ENCODE data around the gene FAHD2A. TPM values are rescaled to one million over a fixed set of nuclear protein-coding genes. Genes with fewer than 3 reads are reported as not detected.
"Not testable (repeated sequence)": the region's sequence is repeated elsewhere in the genome, so short reads cannot be mapped to it uniquely, and the experiment has no call there.

The FAHD2A gene
- total RNA-seq, 1 experiment from 2014 or later = 52.7 TPM

GRCh38 chr2:95366514-95366913 lies 36.0 kb upstream of the FAHD2A start:
- H3K4me1 ChIP-seq (replicated peaks) = no peaks in the 10 kb centered on the region
- H3K27me3 ChIP-seq (replicated peaks) = 0 out of 2 replicates have a peak, but pooled peaks cover 7% of the 10 kb centered on the region
- H3K9me3 ChIP-seq (replicated peaks) = no peaks in the 10 kb centered on the region
- H3K36me3 ChIP-seq = no peaks in the 10 kb centered on the region
- H3K27ac ChIP-seq = no peak overlapping the region
- DNase-seq (ENCODE audit: low read depth in 1 of 2, low spot score in 2 of 2) = peak in 1 of 2 experiments; percentile 10
- no peak overlapping the region for H3K4me3 ChIP-seq

- no peak overlapping the region for H3K27ac ChIP-seq
- H3K36me3 ChIP-seq = no peaks in the 10 kb centered on the region
- no peak overlapping the region for H3K4me3 ChIP-seq
- no peak for DNase-seq (ENCODE audit: low read depth in 1 of 2, low spot score in 2 of 2)
- H3K4me1 ChIP-seq (replicated peaks) = no peaks in the 10 kb centered on the region
- 0 out of 2 replicates have a peak, but pooled peaks cover 10% of the 10 kb centered on the region for H3K27me3 ChIP-seq (replicated peaks)
- no peaks in the 10 kb centered on the region for H3K9me3 ChIP-seq (replicated peaks)
Observed at GRCh38 chr2:95372216-95372829, 30.2 kb upstream of the FAHD2A start.

DNA sequence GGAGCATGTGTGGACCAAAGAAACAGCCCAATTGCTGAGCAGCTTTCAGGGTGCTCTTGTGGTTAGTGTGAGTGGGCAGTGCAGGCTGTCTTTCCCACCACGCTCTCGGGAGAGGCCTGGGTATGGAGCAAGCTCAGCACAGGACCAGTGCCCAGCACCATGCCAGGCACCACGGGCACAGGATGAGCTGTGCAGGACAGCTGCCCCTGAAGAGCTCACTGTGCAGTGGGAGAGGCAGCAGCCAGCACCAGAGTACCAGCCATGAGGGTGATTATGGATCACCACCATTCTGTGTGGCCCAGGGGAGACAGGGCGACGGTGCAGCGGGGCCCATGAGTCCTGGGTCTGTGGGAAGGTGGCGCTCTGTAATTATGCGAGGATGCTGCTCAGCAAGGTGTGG lies 29.7 kb upstream of the FAHD2A start:
- no peak overlapping the region for H3K4me3 ChIP-seq
- no peaks in the 10 kb centered on the region for H3K36me3 ChIP-seq
- no peak for DNase-seq (ENCODE audit: low read depth in 1 of 2, low spot score in 2 of 2)
- H3K9me3 ChIP-seq (replicated peaks) = no peaks in the 10 kb centered on the region
- 0 out of 2 replicates have a peak, but pooled peaks cover 10% of the 10 kb centered on the region for H3K27me3 ChIP-seq (replicated peaks)
- no peaks in the 10 kb centered on the region for H3K4me1 ChIP-seq (replicated peaks)
- no peak overlapping the region for H3K27ac ChIP-seq

DNA sequence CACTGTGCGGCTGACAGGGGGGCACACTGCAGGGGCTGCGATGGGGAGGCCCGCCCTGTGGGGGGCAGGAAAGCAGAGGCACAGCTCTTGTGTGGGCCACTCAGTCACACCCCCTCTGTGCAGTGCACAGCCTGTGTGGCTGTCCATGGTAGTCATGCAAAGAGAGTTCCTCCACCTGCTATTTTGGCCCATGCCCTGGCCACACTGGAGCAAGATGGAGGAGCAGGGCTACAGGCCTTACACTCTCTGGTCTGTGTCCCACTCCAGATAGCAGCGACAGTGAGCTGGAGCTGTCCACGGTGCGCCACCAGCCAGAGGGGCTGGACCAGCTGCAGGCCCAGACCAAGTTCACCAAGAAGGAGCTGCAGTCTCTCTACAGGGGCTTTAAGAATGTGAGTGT lies 28.5 kb upstream of the FAHD2A start:
- H3K9me3 ChIP-seq (replicated peaks) = no peaks in the 10 kb centered on the region
- 0 out of 2 replicates have a peak, but pooled peaks cover 8% of the 10 kb centered on the region for H3K27me3 ChIP-seq (replicated peaks)
- H3K27ac ChIP-seq = no peak overlapping the region
- no peak overlapping the region for H3K4me3 ChIP-seq
- H3K4me1 ChIP-seq (replicated peaks) = no peaks in the 10 kb centered on the region
- no peak for DNase-seq (ENCODE audit: low read depth in 1 of 2, low spot score in 2 of 2)
- no peaks in the 10 kb centered on the region for H3K36me3 ChIP-seq

DNA sequence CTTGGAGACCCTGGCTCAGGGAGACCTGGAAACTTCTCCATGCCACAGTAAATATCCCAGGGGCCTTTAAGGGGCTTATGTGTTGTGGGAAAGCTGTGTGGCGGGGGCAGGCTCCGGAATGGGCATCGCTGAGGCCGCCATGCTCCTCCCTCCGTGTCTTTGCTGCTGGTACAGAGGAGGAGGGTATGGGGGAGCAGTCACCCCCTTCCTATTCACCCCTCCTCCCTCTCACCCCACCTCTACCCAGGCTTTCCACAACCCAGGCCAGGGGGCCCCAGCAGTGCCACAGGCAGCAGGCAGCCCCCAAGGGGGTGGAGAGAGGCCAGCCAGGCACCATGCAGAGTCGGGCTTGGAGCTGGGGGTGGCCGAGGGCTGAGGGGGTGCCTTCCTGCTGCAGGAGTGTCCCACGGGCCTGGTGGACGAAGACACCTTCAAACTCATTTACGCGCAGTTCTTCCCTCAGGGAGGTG lies 28.0 kb upstream of the FAHD2A start:
- no peak for DNase-seq (ENCODE audit: low read depth in 1 of 2, low spot score in 2 of 2)
- Histone ChIP-seq H3K4me3 (no peak overlapping the region), H3K27me3 (replicated peaks) (0 out of 2 replicates have a peak, but pooled peaks cover 8% of the 10 kb centered on the region), H3K27ac (no peak overlapping the region), H3K9me3 (replicated peaks) (no peaks in the 10 kb centered on the region), H3K36me3 (no peaks in the 10 kb centered on the region), H3K4me1 (replicated peaks) (no peaks in the 10 kb centered on the region)

DNA sequence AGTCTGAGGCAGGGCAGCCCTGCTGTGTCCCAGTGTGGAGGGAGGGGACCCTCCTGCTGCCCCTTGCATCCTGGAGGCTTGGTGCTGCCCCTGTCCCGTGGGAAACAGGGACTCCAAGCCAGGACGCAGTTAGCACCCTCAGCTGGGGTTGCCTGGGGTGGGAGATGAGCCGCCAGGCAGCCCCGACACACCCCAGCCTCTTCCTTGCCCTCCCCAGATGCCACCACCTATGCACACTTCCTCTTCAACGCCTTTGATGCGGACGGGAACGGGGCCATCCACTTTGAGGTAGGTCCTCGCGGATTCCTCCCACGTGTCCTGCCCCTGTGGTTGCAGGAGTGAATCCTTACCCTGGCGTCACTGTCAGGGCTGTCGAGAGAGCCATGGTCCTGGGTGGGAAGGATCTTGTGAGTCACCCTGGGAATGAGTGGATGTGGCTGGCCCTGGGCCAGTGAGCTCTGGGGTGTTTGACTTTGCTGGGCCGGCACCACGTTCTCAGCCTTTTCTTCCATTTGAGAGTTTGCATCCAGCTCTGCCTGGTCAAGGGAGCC lies 27.5 kb upstream of the FAHD2A start:
- H3K27ac ChIP-seq = no peak overlapping the region
- no peaks in the 10 kb centered on the region for H3K9me3 ChIP-seq (replicated peaks)
- DNase-seq (ENCODE audit: low read depth in 1 of 2, low spot score in 2 of 2) = no peak
- no peaks in the 10 kb centered on the region for H3K4me1 ChIP-seq (replicated peaks)
- H3K36me3 ChIP-seq = no peaks in the 10 kb centered on the region
- H3K27me3 ChIP-seq (replicated peaks) = 0 out of 2 replicates have a peak, but pooled peaks cover 8% of the 10 kb centered on the region
- H3K4me3 ChIP-seq = no peak overlapping the region

GRCh38 chr2:95375532-95376150 lies 26.9 kb upstream of the FAHD2A start:
- Histone ChIP-seq H3K27ac (no peak overlapping the region), H3K4me1 (replicated peaks) (no peaks in the 10 kb centered on the region), H3K36me3 (no peaks in the 10 kb centered on the region), H3K27me3 (replicated peaks) (0 out of 2 replicates have a peak, but pooled peaks cover 8% of the 10 kb centered on the region), H3K9me3 (replicated peaks) (no peaks in the 10 kb centered on the region), H3K4me3 (no peak overlapping the region)
- no peak for DNase-seq (ENCODE audit: low read depth in 1 of 2, low spot score in 2 of 2)

GRCh38 chr2:95376311-95377215 lies 25.9 kb upstream of the FAHD2A start:
- Histone ChIP-seq H3K4me1 (replicated peaks) (no peaks in the 10 kb centered on the region), H3K9me3 (replicated peaks) (no peaks in the 10 kb centered on the region), H3K27me3 (replicated peaks) (0 out of 2 replicates have a peak, but pooled peaks cover 3% of the 10 kb centered on the region), H3K36me3 (no peaks in the 10 kb centered on the region), H3K4me3 (no peak overlapping the region), H3K27ac (no peak overlapping the region)
- no peak for DNase-seq (ENCODE audit: low read depth in 1 of 2, low spot score in 2 of 2)

DNA sequence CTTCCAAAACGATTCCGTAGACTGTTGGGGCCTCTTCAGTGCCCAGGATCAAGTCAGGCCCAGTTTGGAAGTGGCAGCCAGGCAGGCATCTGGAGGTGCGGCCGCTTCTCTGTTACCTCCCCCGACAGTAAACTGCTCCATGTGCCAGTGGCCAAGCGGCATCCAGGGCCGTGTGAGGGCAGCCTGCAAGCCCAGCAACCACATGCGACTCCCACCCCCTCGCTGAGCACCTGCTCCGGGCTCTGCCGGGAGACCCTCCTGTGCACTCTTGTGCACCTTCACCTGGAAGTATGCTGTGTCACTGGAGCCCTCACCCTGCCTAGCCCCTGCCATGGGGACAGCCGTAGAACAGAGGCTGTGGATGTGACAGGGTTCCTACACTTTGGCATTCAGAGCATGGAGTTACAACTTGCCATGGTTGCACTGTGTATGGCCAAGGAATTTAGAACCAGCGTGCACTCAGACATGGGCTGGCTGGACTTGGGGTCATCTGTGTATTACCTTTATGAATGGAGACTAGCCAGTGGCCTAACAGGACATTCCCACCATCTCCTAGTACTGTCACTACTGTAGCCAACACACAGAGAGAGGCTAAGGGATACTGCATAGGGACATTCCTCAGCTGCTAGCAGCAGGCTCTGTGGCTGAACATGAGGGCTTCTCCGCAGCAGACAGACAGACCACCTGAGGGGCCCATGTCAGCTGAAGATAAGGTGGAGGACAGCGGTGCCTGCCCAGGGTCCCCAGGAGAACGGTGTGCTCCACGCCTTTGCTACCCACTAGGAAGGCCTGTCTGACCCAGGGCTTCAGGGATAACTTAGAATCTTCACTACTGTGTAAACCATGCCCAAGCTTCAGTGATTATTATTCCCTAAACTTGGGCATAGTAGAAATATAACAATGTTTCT lies 25.0 kb upstream of the FAHD2A start:
- no peaks in the 10 kb centered on the region for H3K9me3 ChIP-seq (replicated peaks)
- no peaks in the 10 kb centered on the region for H3K36me3 ChIP-seq
- DNase-seq (ENCODE audit: low read depth in 1 of 2, low spot score in 2 of 2) = no peak
- no peaks in the 10 kb centered on the region for H3K4me1 ChIP-seq (replicated peaks)
- H3K27me3 ChIP-seq (replicated peaks) = 0 out of 2 replicates have a peak, but pooled peaks cover 3% of the 10 kb centered on the region
- H3K27ac ChIP-seq = no peak overlapping the region
- no peak overlapping the region for H3K4me3 ChIP-seq

DNA sequence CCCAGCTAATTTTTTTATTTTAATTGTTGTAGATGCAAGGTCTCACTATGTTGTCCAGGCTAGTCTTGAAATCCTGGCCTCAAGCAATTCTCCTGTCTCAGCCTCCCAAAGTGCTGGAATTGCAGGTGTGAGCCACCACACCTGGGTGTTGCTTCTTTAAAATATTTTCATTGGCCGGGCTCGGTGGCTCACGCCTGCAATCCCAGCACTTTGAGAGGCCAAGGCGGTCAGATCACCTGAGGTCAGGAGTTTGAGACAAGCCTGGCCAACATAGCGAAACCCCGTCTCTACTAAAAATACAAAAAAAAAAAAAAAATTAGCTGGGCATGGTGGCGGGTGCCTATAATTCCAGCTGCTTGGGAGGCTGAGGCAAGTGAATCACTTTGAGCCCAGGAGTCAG lies 24.2 kb upstream of the FAHD2A start:
- not testable (repeated sequence) for H3K9me3 ChIP-seq (replicated peaks); H3K27ac ChIP-seq; H3K36me3 ChIP-seq; DNase-seq (ENCODE audit: low read depth in 1 of 2, low spot score in 2 of 2); H3K27me3 ChIP-seq (replicated peaks); H3K4me3 ChIP-seq; H3K4me1 ChIP-seq (replicated peaks)

DNA sequence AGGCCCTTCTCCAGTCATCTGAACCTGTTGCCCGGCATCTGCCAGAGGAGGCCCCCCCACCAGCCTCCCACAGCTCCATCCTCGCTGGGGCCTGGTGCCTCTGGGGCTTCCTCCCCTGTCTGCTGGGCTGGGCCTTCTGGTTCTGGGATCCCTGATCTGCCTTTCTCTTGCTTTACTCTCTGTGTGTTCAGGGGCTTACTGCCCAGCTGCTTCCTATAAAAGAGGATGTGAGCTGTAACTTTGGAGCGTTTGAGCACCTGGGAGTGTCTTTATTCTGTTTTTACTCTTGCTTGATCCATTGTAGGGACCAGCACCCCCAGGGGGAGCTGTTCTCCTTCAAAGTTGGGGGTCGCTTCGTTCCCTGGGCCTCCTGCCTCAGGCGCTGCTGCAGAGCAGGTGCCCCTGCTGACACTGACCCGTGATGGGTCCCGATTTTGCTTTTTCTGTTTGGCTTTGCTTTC lies 23.1 kb upstream of the FAHD2A start:
- DNase-seq (ENCODE audit: low read depth in 1 of 2, low spot score in 2 of 2) = no peak
- no peaks in the 10 kb centered on the region for H3K9me3 ChIP-seq (replicated peaks)
- H3K27me3 ChIP-seq (replicated peaks) = 0 out of 2 replicates have a peak, but pooled peaks cover 3% of the 10 kb centered on the region
- H3K4me3 ChIP-seq = no peak overlapping the region
- no peak overlapping the region for H3K27ac ChIP-seq
- no peaks in the 10 kb centered on the region for H3K36me3 ChIP-seq
- H3K4me1 ChIP-seq (replicated peaks) = no peaks in the 10 kb centered on the region

DNA sequence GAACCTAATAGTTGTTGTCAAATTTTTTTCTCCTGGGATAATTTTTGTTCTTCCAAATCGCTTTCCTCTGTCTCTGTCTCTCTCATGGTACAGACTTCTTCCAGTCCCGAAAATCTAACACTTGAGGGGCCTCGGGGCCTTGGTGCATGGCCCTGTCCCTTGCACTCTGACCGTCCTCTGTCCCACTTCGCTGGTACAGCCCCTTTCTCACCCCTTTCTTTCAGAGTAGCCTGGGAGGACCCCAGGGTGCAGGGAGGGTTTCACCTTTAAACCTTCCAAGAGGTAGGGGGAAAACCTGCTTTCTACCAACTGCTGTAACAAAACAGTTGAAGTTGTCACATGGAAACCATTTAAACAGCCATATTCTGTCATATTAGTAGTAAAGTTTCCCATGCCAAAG lies 22.2 kb upstream of the FAHD2A start:
- H3K36me3 ChIP-seq = no peaks in the 10 kb centered on the region
- no peaks in the 10 kb centered on the region for H3K4me1 ChIP-seq (replicated peaks)
- no peaks in the 10 kb centered on the region for H3K9me3 ChIP-seq (replicated peaks)
- H3K27ac ChIP-seq = no peak overlapping the region
- H3K4me3 ChIP-seq = no peak overlapping the region
- 0 out of 2 replicates have a peak, but pooled peaks cover 2% of the 10 kb centered on the region for H3K27me3 ChIP-seq (replicated peaks)
- no peak for DNase-seq (ENCODE audit: low read depth in 1 of 2, low spot score in 2 of 2)

GRCh38 chr2:95380731-95381130 lies 21.8 kb upstream of the FAHD2A start:
- no peak for DNase-seq (ENCODE audit: low read depth in 1 of 2, low spot score in 2 of 2)
- H3K36me3 ChIP-seq = no peaks in the 10 kb centered on the region
- no peaks in the 10 kb centered on the region for H3K4me1 ChIP-seq (replicated peaks)
- no peak overlapping the region for H3K27ac ChIP-seq
- H3K27me3 ChIP-seq (replicated peaks) = no peaks in the 10 kb centered on the region
- no peak overlapping the region for H3K4me3 ChIP-seq
- H3K9me3 ChIP-seq (replicated peaks) = no peaks in the 10 kb centered on the region
